Fibroblast of the conjunctiva (primary cell): ENCODE results near the gene SCARF2.
"Not testable (repeated sequence)": the region's sequence is repeated elsewhere in the genome, so short reads cannot be mapped to it uniquely, and the experiment has no call there.

ENCODE experiments used
- DNase-seq: peaks from one replicate; pipeline ENCODE4 v3.0.0-alpha.2; 2010; ENCODE audit warnings: low read depth

SCARF2 gene

DNA sequence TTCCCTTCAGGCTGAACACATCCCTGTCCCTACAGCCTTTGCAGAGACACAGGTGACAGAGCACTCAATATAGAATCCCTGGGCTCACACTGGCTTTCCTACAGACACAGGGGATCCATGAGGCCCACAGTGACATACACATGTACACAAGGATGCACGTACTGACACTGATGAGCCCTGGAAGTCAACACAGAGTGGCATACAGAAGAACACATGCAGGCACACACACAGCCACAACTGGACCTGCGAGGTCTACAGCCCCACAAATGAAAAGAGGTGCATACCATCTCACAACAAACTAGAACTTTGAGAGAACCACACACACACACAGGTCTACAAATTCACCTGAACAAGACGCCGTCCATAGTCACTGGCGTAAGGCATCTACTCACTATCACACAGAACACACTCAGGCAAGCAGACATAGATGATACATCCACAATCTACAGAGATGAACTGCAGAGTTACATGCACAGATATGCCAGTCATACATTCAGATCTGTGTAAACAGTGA lies 47.2 kb downstream of the SCARF2 start:
- no peak for DNase-seq

DNA sequence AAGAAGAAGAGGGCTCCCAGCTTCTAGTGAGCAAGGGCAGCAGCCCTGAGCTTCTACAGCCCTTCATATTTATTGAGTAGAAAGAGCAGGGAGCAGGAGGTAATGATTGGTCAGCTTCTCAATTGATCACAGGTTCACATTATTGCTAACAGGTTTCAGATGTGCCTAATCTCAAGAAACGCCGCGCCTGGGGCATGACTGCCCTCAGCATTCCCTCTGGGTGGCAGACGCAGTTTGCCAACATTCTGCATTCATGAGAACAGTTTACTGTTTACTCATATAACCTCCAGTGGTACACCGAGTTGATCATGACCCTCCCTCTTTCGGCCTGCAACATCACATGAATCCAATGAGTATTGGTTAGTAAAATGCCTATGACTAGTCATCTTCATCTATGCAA lies 48.3 kb downstream of the SCARF2 start:
- DNase-seq: no peak

DNA sequence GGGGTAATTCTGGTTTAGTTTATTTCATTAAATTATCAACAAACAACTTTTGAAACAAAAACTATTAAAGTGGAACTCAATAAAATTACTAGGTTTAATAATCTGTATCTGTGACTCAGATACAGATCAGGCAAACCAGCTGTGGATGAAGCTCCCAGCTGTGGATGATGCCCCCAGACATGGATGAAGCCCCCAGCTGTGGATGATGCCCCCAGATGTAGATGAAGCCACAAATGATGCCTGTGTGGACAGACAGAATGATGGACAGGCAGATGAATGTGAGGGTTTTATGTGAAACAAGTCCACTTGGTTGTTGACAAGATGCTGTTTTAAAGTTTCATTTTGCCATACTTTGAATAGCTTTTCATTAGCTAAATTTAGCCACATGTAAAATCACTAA lies 49.4 kb downstream of the SCARF2 start:
- no peak for DNase-seq

DNA sequence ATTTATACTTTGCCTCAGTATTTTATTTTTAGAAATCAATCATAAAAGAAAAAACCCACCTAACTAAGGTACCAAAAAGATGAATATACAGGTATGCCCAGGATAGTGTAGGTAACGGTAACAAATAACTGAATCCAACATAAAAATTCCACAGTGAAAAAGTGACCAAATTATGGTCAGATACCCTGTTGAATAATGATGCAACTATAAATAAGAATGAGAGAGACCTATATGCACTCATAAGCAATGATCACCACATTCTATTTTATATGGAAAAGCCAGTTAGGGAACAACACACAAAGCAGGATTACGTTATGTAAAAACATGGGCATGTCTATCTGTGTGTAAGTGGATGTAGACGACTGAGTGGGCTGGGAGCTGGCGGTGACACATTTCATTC lies 50.7 kb downstream of the SCARF2 start:
- no peak for DNase-seq

DNA sequence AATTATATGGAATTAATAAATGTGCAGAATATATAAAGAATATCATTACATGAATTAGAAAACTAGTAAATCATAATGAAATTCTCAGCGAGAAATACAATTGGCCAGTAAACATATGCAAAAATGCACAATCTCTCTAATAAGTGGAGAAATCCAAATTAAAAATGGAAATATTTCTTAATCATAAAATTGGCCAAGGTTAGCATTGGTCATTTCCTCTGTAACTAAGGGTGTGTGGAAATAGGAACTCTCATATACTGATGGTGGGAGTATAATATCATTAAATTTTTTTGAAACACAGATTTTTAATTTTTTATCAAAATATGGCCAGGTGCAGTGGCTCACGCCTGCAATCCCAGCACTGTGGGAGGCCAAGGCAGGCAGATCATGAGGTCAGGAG lies 51.3 kb downstream of the SCARF2 start:
- no peak for DNase-seq

DNA sequence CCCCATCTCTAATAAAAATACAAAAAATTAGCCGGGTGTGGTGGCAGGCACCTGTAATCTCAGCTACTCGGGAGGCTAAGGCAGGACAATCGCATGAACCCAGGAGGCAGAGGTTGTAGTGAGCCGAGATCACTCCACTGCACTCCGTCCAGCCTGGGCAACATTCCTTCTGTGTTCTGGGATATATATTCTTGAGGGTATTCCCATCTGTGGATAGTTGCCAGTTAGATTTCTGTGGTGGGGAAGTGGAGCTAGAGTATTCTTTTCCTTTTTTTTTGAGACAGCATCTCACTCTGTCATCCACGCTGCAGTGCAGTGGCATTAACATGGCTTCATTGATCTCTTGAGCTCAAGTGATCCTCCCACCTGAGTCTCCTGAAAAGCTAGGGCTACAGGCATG lies 52.8 kb downstream of the SCARF2 start:
- no peak for DNase-seq

DNA sequence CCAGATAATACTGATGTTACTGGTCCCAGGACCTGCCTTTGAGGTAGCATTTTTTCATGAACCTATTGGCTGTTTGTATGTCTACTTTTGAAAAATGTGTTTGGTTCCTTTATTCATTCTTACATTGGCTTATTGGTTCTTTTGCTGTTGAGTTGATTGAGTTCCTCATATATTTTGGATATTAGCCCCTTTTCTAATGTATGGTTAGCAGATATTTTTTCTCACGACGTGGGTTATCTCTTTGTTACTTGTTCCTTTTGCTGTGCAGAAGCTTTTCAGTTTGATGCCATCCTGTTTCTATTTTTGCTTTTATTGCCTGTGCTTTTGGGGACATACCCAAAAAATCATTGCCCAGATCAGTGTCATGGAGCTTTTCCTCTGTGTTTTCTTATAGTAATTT lies 53.5 kb downstream of the SCARF2 start:
- no peak for DNase-seq

DNA sequence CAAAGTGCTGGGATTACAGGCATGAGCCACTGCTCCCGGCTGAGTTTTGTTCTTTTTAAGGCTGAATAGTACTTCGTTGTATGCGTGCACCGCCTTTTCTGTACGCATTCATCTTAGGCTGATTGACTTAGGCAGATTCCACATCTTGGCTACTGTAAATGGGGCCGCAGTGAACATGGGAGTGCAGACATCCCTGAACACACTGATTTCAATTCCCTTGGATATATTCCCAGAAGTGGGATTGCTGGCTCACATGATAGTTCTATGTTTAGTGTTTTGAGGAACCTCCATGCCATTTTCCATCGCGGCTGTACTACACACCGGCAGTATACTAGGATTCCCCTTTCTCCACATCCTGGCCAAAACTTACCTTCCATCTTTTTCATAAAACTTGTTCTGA lies 54.1 kb downstream of the SCARF2 start:
- no peak for DNase-seq

DNA sequence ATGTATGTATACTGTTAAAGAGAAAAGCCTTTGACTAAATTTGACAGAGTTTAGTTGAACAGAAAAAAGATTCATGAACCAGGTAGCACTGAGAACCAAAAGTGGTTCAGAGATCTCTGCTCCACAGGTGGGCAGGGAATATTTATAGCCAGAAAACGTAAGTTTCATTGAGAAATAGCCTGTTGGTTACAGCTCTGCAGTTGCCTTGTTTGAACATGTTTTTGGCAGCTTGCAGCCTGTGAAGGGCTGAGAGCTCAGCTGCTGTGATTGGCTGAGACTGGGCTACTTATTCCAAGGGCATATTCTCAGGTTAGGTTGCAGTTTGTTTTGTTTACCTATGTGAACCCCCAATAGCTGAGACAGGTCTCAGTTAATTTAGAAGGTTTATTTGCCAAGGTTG lies 57.1 kb downstream of the SCARF2 start:
- no peak for DNase-seq

DNA sequence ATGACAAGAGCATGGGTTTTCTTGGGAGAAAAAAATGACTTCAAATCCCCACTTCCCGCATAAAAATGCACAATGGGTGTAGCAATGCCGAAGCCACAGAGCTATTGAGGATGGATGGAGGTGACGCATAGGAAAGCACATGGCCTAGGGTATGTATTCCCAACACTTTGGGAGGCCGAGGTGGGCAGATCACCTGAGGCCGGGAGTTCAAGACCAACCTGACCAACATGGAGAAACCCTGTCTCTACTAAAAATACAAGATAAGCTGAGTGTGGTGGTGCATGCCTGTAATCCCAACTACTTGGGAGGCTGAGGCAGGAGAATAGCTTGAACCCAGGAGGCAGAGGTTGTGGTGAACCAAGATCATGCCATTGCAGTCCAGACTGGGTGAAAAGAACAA lies 58.9 kb downstream of the SCARF2 start:
- DNase-seq: not testable (repeated sequence)

DNA sequence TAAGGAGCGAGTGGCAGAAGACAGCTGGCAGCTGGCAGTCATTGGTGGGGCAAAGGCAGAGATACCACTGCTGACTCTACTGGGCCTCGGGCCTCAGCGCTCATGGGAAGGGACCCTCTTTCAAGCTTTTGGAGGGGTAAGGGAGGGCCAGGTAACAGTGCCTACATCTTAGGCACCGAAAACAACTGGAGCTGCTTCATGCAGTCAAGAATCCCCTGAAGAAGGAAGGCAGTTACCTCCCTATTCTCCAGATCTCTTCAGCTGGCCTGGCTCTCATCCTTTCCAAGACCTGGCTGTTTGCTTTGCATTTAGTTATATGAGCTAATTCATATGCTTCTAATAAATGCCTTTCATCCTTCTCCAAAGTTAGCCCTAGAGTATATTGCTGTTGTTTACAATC lies 59.5 kb downstream of the SCARF2 start:
- DNase-seq: no peak

DNA sequence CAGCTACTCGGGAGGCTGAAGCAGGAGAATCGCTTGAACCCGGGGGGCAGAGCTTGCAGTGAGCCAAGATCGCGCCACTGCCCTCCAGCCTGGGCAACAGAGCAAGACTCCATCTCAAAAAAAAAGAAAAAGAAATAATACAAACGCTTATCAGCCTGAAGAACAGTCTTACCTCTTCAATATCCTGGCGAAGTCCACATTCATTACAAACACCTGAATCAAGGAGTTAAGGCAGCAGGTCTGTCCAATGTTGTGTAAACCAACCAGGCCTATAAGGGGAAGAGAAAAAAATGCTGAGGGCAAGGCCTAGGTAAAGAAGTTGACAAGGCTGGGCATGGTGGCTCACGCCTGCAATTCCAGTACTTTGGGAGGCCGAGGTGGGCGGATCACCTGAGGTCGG lies 60.6 kb downstream of the SCARF2 start:
- not testable (repeated sequence) for DNase-seq

DNA sequence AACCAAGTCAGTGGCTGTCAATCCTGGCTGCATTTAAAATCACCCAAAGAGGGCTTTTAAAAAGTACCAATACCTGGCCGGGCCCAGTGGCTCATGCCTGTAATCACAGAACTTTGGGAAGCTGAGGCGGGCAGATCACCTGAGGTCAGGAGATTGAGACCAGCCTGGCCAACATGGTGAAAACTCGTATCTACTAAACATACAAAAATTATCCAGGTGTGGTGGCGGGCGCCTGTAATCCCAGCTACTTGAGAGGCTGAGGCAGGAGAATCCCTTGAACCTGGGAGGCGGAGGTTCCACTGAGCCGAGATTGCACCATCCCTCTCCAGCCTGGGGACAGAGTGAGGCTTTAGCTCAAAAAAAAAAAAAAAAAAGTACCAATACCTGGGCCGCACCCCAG lies 61.3 kb downstream of the SCARF2 start:
- not testable (repeated sequence) for DNase-seq
